ENCODE data around the gene C1R. TPM values are rescaled to one million over a fixed set of nuclear protein-coding genes. Genes with fewer than 3 reads are reported as not detected.

C1R gene
- total and polyA plus RNA-seq, 2 of the 8 experiments (the other 6 are each of a cell fraction or from before 2014, with no cell fraction given), result 6.9 to 16.3 TPM

DNA sequence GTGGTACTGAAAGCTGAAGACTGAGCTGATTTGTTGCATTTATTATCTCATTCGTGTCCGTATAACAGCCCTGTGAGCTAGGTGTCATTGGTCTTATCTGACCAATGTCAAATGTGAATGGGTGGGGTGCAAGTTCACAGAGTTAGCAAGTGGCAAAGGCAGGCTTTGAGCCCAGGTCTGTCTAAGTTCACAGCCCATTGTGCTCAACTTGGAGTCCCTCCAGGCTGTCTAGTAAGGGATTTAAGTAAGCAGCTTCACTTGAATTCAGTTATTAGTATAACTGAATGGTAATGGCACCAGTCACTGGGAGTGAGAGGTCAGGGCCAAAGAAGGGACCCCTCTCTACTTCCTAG, 23.3 kb downstream of the C1R start (continued):
- TF ChIP-seq, protein P1, sequence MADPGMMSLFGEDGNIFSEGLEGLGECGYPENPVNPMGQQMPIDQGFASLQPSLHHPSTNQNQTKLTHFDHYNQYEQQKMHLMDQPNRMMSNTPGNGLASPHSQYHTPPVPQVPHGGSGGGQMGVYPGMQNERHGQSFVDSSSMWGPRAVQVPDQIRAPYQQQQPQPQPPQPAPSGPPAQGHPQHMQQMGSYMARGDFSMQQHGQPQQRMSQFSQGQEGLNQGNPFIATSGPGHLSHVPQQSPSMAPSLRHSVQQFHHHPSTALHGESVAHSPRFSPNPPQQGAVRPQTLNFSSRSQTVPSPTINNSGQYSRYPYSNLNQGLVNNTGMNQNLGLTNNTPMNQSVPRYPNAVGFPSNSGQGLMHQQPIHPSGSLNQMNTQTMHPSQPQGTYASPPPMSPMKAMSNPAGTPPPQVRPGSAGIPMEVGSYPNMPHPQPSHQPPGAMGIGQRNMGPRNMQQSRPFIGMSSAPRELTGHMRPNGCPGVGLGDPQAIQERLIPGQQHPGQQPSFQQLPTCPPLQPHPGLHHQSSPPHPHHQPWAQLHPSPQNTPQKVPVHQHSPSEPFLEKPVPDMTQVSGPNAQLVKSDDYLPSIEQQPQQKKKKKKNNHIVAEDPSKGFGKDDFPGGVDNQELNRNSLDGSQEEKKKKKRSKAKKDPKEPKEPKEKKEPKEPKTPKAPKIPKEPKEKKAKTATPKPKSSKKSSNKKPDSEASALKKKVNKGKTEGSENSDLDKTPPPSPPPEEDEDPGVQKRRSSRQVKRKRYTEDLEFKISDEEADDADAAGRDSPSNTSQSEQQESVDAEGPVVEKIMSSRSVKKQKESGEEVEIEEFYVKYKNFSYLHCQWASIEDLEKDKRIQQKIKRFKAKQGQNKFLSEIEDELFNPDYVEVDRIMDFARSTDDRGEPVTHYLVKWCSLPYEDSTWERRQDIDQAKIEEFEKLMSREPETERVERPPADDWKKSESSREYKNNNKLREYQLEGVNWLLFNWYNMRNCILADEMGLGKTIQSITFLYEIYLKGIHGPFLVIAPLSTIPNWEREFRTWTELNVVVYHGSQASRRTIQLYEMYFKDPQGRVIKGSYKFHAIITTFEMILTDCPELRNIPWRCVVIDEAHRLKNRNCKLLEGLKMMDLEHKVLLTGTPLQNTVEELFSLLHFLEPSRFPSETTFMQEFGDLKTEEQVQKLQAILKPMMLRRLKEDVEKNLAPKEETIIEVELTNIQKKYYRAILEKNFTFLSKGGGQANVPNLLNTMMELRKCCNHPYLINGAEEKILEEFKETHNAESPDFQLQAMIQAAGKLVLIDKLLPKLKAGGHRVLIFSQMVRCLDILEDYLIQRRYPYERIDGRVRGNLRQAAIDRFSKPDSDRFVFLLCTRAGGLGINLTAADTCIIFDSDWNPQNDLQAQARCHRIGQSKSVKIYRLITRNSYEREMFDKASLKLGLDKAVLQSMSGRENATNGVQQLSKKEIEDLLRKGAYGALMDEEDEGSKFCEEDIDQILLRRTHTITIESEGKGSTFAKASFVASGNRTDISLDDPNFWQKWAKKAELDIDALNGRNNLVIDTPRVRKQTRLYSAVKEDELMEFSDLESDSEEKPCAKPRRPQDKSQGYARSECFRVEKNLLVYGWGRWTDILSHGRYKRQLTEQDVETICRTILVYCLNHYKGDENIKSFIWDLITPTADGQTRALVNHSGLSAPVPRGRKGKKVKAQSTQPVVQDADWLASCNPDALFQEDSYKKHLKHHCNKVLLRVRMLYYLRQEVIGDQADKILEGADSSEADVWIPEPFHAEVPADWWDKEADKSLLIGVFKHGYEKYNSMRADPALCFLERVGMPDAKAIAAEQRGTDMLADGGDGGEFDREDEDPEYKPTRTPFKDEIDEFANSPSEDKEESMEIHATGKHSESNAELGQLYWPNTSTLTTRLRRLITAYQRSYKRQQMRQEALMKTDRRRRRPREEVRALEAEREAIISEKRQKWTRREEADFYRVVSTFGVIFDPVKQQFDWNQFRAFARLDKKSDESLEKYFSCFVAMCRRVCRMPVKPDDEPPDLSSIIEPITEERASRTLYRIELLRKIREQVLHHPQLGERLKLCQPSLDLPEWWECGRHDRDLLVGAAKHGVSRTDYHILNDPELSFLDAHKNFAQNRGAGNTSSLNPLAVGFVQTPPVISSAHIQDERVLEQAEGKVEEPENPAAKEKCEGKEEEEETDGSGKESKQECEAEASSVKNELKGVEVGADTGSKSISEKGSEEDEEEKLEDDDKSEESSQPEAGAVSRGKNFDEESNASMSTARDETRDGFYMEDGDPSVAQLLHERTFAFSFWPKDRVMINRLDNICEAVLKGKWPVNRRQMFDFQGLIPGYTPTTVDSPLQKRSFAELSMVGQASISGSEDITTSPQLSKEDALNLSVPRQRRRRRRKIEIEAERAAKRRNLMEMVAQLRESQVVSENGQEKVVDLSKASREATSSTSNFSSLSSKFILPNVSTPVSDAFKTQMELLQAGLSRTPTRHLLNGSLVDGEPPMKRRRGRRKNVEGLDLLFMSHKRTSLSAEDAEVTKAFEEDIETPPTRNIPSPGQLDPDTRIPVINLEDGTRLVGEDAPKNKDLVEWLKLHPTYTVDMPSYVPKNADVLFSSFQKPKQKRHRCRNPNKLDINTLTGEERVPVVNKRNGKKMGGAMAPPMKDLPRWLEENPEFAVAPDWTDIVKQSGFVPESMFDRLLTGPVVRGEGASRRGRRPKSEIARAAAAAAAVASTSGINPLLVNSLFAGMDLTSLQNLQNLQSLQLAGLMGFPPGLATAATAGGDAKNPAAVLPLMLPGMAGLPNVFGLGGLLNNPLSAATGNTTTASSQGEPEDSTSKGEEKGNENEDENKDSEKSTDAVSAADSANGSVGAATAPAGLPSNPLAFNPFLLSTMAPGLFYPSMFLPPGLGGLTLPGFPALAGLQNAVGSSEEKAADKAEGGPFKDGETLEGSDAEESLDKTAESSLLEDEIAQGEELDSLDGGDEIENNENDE (IDR thresholded peaks at IDR 0.05; ENCODE audit: insufficient replicate concordance, low read length), result no peak
- TF ChIP-seq, protein P2, sequence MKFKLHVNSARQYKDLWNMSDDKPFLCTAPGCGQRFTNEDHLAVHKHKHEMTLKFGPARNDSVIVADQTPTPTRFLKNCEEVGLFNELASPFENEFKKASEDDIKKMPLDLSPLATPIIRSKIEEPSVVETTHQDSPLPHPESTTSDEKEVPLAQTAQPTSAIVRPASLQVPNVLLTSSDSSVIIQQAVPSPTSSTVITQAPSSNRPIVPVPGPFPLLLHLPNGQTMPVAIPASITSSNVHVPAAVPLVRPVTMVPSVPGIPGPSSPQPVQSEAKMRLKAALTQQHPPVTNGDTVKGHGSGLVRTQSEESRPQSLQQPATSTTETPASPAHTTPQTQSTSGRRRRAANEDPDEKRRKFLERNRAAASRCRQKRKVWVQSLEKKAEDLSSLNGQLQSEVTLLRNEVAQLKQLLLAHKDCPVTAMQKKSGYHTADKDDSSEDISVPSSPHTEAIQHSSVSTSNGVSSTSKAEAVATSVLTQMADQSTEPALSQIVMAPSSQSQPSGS (IDR thresholded peaks at IDR 0.05; ENCODE audit: low read length), result no peak
- no peak for TF ChIP-seq POLR2A (IDR thresholded peaks at IDR 0.05; ENCODE audit: control extremely low read depth in 1 of 2, low read depth in 2 of 2, low read length in 2 of 2)
- no peak for TF ChIP-seq NRF1 (IDR thresholded peaks at IDR 0.05; ENCODE audit: low read depth, low read length)
- TF ChIP-seq, protein P3, sequence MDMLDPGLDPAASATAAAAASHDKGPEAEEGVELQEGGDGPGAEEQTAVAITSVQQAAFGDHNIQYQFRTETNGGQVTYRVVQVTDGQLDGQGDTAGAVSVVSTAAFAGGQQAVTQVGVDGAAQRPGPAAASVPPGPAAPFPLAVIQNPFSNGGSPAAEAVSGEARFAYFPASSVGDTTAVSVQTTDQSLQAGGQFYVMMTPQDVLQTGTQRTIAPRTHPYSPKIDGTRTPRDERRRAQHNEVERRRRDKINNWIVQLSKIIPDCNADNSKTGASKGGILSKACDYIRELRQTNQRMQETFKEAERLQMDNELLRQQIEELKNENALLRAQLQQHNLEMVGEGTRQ (IDR thresholded peaks at IDR 0.05; ENCODE audit: low read length), result no peak
- no peak for TF ChIP-seq ZNF274 (IDR thresholded peaks at IDR 0.05; ENCODE audit: borderline replicate concordance, extremely low read depth, low read length)
- no peak for TF ChIP-seq HDAC6 (IDR thresholded peaks at IDR 0.05; ENCODE audit: low read depth, low read length)
- no peak for TF ChIP-seq ASH2L (IDR thresholded peaks at IDR 0.05; ENCODE audit: low read length)
- TF ChIP-seq SIN3A (conservative IDR thresholded peaks at IDR 0.05 in 1 of 2, IDR thresholded peaks at IDR 0.05 in 1 of 2; ENCODE audit: low read depth in 1 of 2, low read length in 2 of 2), result no peak
- no peak for TF ChIP-seq YY1 (IDR thresholded peaks at IDR 0.05; ENCODE audit: low read depth, low read length)
